Testis (tissue), 2 donors: Measurements from ENCODE around the gene KLHDC4.

Source experiments
- POLR2A ChIP-seq: fragments of 450-650 bp; IDR thresholded peaks from one replicate; pipeline ENCODE4 v1.6.1; 2017; ENCODE audit warnings: antibody characterized with exemption, mild to moderate bottlenecking, moderate library complexity
- TF ChIP-seq, protein P1 (sequence below), 3 experiments: fragments of 450-650 bp in 2 of 3; fragments of 200-600 bp in 1 of 3; sonication (generic) in 1 of 3; IDR thresholded peaks; one replicate each; pipeline ENCODE4 v1.5.1; 2016 to 2019; ENCODE audit warnings: antibody characterized with exemption in 3 of 3, mild to moderate bottlenecking in 2 of 3, moderate library complexity in 1 of 3

DNA sequence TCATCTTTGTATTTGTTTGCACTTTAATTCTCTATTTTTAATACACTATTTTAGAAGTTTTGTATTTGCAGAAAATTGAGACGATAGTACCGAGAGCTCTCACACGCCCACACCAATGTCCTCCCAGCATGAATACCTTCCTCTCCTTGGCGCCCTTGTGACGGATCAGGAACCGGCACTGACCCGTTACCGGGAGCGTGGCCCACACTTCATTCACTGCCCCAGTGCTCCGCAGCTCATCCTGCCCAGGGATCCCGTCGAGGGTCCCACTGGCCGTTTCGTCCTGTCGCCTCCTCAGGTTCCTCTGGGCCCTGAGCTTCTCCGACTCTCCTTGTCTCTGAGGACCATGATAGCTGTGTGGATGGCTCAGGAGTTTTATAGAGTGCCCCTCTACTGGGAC, 50.6 kb downstream of the KLHDC4 start:
- TF ChIP-seq, protein P1, sequence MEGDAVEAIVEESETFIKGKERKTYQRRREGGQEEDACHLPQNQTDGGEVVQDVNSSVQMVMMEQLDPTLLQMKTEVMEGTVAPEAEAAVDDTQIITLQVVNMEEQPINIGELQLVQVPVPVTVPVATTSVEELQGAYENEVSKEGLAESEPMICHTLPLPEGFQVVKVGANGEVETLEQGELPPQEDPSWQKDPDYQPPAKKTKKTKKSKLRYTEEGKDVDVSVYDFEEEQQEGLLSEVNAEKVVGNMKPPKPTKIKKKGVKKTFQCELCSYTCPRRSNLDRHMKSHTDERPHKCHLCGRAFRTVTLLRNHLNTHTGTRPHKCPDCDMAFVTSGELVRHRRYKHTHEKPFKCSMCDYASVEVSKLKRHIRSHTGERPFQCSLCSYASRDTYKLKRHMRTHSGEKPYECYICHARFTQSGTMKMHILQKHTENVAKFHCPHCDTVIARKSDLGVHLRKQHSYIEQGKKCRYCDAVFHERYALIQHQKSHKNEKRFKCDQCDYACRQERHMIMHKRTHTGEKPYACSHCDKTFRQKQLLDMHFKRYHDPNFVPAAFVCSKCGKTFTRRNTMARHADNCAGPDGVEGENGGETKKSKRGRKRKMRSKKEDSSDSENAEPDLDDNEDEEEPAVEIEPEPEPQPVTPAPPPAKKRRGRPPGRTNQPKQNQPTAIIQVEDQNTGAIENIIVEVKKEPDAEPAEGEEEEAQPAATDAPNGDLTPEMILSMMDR (IDR thresholded peaks at IDR 0.05): no peak
- no peak for TF ChIP-seq POLR2A
